HCT116 (cell line): ENCODE measurements around the gene PCED1A.

Source experiments
- CTCF ChIP-seq, 3 experiments: fragments of 200-600 bp in 1 of 3; sonication (generic) in 1 of 3; IDR thresholded peaks in 2 of 3; conservative IDR thresholded peaks in 1 of 3; 2 replicates each; pipeline ENCODE4 v1.5.1; 2012 to 2017; ENCODE audit warnings: low read depth in 2 of 3, low read length in 2 of 3, antibody characterized with exemption in 1 of 3, borderline replicate concordance in 1 of 3, control low read depth in 1 of 3, mild to moderate bottlenecking in 1 of 3, mixed read lengths in 1 of 3, mixed run types in 1 of 3, moderate library complexity in 1 of 3; ENCODE audit not compliant: insufficient read depth in 1 of 3
- EZH2 ChIP-seq: fragments of 200-600 bp; sonication (generic); IDR thresholded peaks from 2 replicates; pipeline ENCODE4 v1.6.1; 2017; ENCODE audit warnings: antibody characterized with exemption, mixed run types
- POLR2A ChIP-seq: IDR thresholded peaks from 2 replicates; pipeline ENCODE4 v1.7.0; 2011; ENCODE audit warnings: borderline replicate concordance; ENCODE audit not compliant: insufficient read depth, insufficient read length; ENCODE audit errors: extremely low read depth
- POLR2AphosphoS5 ChIP-seq: IDR thresholded peaks from 2 replicates; pipeline ENCODE4 v1.6.1; 2011; ENCODE audit warnings: mild to moderate bottlenecking, low read depth, low read length, moderate library complexity
- RAD21 ChIP-seq: IDR thresholded peaks from 2 replicates; pipeline ENCODE4 v1.6.1; 2012; ENCODE audit warnings: low read depth, mild to moderate bottlenecking
- ZFX ChIP-seq: fragments of 450-650 bp; IDR thresholded peaks from 2 replicates; pipeline ENCODE4 v1.6.1; 2017
- ZNF274 ChIP-seq: fragments of 200-500 bp; sonication (Bioruptor generic); IDR thresholded peaks from 2 replicates; pipeline ENCODE4 v1.6.1; 2014; ENCODE audit warnings: mild to moderate bottlenecking, low read depth, low read length, inconsistent platforms
- TF ChIP-seq, protein P1 (sequence below): IDR thresholded peaks from 2 replicates; pipeline ENCODE4 v1.6.1; 2012

DNA sequence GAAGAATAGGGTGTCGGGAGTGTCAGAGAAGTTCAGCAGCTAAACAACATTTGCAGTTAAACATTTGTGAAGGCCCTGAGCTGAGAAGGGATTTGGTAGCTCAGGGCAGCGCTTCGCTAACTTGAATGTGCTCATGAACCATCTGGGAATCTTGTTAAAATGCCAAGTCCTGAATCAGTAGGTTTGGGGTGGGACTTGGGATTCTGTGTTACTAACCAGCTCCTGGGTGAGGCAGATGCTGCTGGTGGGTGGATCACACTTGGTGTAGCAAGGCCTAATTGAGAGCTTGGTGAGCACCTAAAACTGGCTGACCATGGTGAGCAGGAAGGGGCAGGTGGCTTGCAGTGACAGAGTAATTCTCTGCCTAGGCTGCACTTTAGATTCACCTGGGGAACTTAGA is 38.7 kb upstream of the PCED1A start:
- TF ChIP-seq CTCF (IDR thresholded peaks at IDR 0.05 in 2 of 3, conservative IDR thresholded peaks at IDR 0.05 in 1 of 3; ENCODE audit: borderline replicate concordance in 1 of 3, insufficient read depth in 1 of 3, low read depth in 2 of 3, low read length in 2 of 3) = no peak
- no peak for TF ChIP-seq EZH2
- no peak for TF ChIP-seq POLR2AphosphoS5
- no peak for TF ChIP-seq POLR2A
- no peak for TF ChIP-seq ZNF274
- TF ChIP-seq ZFX = no peak
- TF ChIP-seq RAD21 = no peak
- TF ChIP-seq, protein P1, sequence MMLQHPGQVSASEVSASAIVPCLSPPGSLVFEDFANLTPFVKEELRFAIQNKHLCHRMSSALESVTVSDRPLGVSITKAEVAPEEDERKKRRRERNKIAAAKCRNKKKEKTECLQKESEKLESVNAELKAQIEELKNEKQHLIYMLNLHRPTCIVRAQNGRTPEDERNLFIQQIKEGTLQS = no peak
